IMR-90 (cell line): ENCODE data around the gene PCDHGC5. TPM values are rescaled to one million over a fixed set of nuclear protein-coding genes. Genes with fewer than 3 reads are reported as not detected.

Experiments used
- MAFK ChIP-seq: IDR thresholded peaks from 2 replicates; pipeline ENCODE4 v1.6.1; 2012; ENCODE audit warnings: low read depth, low read length, improper control_type of control experiment
- RCOR1 ChIP-seq: IDR thresholded peaks from 2 replicates; pipeline ENCODE4 v1.6.1; 2012; ENCODE audit warnings: mild to moderate bottlenecking, low read length, improper control_type of control experiment; ENCODE audit not compliant: insufficient replicate concordance
- polyA plus RNA-seq, 3 experiments: library from polyadenylated mRNA; depleted of rRNA; stranded (reverse); fragments of >200 nt; gene quantifications; 2 replicates each; pipeline ENCODE4 v1.2.3, GENCODE V29; 2012; ENCODE audit warnings: low replicate concordance in 1 of 3
- total RNA-seq: library from RNA; depleted of rRNA; stranded (reverse); fragments of >200 nt; gene quantifications from 2 replicates; pipeline ENCODE4 v1.2.3, GENCODE V29; 2012
- TF ChIP-seq, protein P1 (sequence below): fragments of 150-350 bp; IDR thresholded peaks from 2 replicates; pipeline ENCODE4 v1.6.1; 2016; ENCODE audit warnings: low read depth, mild to moderate bottlenecking, low read length, moderate library complexity, borderline replicate concordance

PCDHGC5 gene
- total and polyA plus RNA-seq, 2 of the 4 experiments (the other 2 are of a cell fraction), result 2.9 to 3.8 TPM

DNA sequence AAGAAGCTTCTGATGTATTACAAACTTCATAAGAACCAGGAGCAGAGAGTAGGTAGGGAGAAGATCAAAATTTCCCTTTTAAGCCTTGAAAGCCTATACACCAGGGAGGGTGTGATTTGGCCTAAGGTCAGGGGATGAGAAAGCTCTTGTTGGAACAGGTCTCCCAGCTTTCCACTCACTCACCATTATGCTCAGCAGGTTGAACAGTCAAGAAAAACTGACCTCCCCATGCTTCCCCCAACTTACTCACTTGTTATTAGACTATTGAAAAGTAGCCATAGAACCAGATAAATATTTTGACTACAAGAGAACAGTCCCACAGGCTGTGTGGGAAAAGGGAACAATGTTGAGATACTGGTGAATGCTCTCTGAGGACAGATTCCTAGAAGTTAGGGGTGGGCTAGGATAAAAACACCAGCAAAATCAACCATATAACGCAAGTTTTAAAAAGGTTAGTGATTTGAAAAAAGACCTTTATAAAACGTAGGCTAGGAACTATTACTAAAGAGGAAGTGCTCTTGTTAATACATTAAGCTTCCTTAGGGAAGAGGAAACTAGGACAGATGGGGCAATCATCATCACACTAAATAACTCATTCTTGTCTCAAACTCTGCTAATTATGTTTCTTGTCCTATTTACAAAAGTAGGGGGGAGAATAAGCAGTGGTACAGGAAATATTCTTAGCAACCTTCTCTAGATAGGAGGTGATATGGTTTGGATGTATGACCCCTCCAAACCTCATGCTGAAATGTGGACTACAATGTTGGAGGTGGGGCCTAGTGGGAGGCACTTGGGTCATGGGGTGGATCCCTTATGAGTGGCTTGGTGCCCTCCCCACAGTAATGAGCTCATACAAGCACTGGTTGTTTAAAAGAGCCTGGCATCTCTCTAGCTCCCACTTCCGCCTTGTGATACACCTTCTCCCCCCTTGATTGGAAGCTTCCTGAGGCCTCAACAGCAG is 31.0 kb downstream of the PCDHGC5 start (continued):
- TF ChIP-seq, protein P1, sequence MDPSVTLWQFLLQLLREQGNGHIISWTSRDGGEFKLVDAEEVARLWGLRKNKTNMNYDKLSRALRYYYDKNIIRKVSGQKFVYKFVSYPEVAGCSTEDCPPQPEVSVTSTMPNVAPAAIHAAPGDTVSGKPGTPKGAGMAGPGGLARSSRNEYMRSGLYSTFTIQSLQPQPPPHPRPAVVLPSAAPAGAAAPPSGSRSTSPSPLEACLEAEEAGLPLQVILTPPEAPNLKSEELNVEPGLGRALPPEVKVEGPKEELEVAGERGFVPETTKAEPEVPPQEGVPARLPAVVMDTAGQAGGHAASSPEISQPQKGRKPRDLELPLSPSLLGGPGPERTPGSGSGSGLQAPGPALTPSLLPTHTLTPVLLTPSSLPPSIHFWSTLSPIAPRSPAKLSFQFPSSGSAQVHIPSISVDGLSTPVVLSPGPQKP, result no peak
- TF ChIP-seq RCOR1 (no peak), MAFK (no peak)
